ENCODE measurements around the gene CCDC77. TPM values are rescaled to one million over a fixed set of nuclear protein-coding genes. Genes with fewer than 3 reads are reported as not detected.

CCDC77 gene
- total and polyA plus RNA-seq, 7 donors: 2.8 to 7.8 (median 3.9) TPM

DNA sequence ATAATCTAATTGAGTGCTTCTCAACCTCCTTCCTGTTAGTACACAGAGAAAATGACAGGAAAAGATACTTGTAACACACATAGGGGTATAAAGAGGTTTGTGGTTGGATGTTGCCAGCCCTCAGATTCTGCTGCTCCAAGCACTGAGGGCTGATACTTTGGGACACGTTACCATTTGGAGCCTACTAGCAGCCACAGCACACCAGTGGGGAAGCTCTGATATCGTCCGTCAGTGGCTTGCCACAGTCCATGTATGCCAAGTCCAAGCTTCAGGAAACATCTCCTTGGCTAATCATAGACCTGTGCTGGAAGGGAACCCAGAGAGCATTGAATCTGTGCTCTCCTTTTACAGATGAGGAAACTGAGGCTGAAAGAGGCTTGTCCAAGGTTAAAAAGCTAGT is 80.6 kb downstream of the CCDC77 start:
- Histone ChIP-seq H3K27me3 (ENCODE audit: insufficient read depth in 3 of 3, low read length in 2 of 3) (no peaks in the 10 kb centered on the region), H3K27ac (peak overlapping the region; percentile 77), H3K4me1 (peaks cover 18% of the 10 kb centered on the region), H3K4me3 (peak overlapping the region; percentile 8), H3K36me3 (ENCODE audit: insufficient read depth in 1 of 2, low read depth in 1 of 2) (no peaks in the 10 kb centered on the region), H3K9me3 (no peaks in the 10 kb centered on the region)
- DNase-seq (no peak), ATAC-seq (peak in 1 of 4 donors; percentile 31)
- no peak for TF ChIP-seq CTCF (IDR thresholded peaks at IDR 0.05)
- 25 to 29% (median 29%) methylated on average over 3 of the region's 3 CpGs for WGBS, 3 donors
- intact Hi-C loops (cut with DNase I): no loop called here

GRCh38 chr12:484096-484495 is 82.7 kb downstream of the CCDC77 start:
- Histone ChIP-seq H3K36me3 (ENCODE audit: insufficient read depth in 1 of 2, low read depth in 1 of 2) (no peaks in the 10 kb centered on the region), H3K27ac (no peak overlapping the region), H3K4me1 (peaks cover 18% of the 10 kb centered on the region), H3K9me3 (no peaks in the 10 kb centered on the region), H3K4me3 (no peak overlapping the region), H3K27me3 (ENCODE audit: insufficient read depth in 3 of 3, low read length in 2 of 3) (no peaks in the 10 kb centered on the region)
- TF ChIP-seq CTCF (IDR thresholded peaks at IDR 0.05): no peak
- no peak for ATAC-seq
- WGBS, 3 donors: 79 to 86% (median 81%) methylated on average over 11 of the region's 11 CpGs
- intact Hi-C loops (cut with DNase I): no loop called here
- DNase-seq: no peak

GRCh38 chr12:490260-490659 is 88.8 kb downstream of the CCDC77 start:
- H3K36me3 ChIP-seq (ENCODE audit: insufficient read depth in 1 of 2, low read depth in 1 of 2): no peaks in the 10 kb centered on the region
- H3K27ac ChIP-seq: no peak overlapping the region
- no peak overlapping the region for H3K4me3 ChIP-seq
- no peak for TF ChIP-seq CTCF (IDR thresholded peaks at IDR 0.05)
- no peaks in the 10 kb centered on the region for H3K27me3 ChIP-seq (ENCODE audit: insufficient read depth in 3 of 3, low read length in 2 of 3)
- no peaks in the 10 kb centered on the region for H3K9me3 ChIP-seq
- ATAC-seq (no peak), DNase-seq (no peak)
- H3K4me1 ChIP-seq: no peaks in the 10 kb centered on the region
- intact Hi-C loops (cut with DNase I): no loop called here

Other genes with a start within 250 kb of the CCDC77 start
- gene SLC6A12, start 187.5 kb upstream of the CCDC77 start, total RNA-seq: under 1 TPM; 0.30 to 0.90 (median 0.58) TPM
- under 1 TPM; 0.07 to 0.30 (median 0.07) TPM for gene SLC6A12, start 187.5 kb upstream of the CCDC77 start, polyA plus RNA-seq
- gene SLC6A13, start 138.8 kb upstream of the CCDC77 start, total RNA-seq: 1 to 10 TPM in 1 of 4 donors, under 1 TPM in 2, not detected in 1; 0.47 to 1.6 (median 0.53) TPM
- under 1 TPM; 0.07 to 0.52 (median 0.08) TPM for gene SLC6A13, start 138.8 kb upstream of the CCDC77 start, polyA plus RNA-seq
- gene KDM5A, start 12.3 kb upstream of the CCDC77 start, total RNA-seq: 10 to 100 TPM; 24.8 to 49.5 (median 26.9) TPM
- 10 to 100 TPM in 1 of 3 donors, 1 to 10 TPM in 2; 4.0 to 11.8 (median 5.2) TPM for gene KDM5A, start 12.3 kb upstream of the CCDC77 start, polyA plus RNA-seq
- gene B4GALNT3, start 58.3 kb downstream of the CCDC77 start, total RNA-seq: 1 to 10 TPM in 3 of 4 donors, under 1 TPM in 1; 0.53 to 4.0 (median 1.3) TPM
- gene B4GALNT3, start 58.3 kb downstream of the CCDC77 start, polyA plus RNA-seq: under 1 TPM; 0.21 to 0.57 (median 0.53) TPM

All from psoas muscle (tissue), 8 donors.